Panc1 (cell line): ENCODE results near the gene LIX1L.

Experiments used
- CTCF ChIP-seq: fragments of 450-650 bp; IDR thresholded peaks from 2 replicates; pipeline ENCODE4 v1.5.1; 2017; ENCODE audit warnings: mild to moderate bottlenecking
- POLR2AphosphoS5 ChIP-seq: IDR thresholded peaks from 2 replicates; pipeline ENCODE4 v1.6.1; 2012; ENCODE audit warnings: mild to moderate bottlenecking, low read depth, low read length, moderate library complexity

- TF ChIP-seq CTCF (no peak), POLR2AphosphoS5 (no peak)
Measured at GRCh38 chr1:145892486-145893087, 65.2 kb downstream of the LIX1L start.
